HCEC 1CT (cell line): ENCODE results near the gene SYTL2.
"Not testable (repeated sequence)": the region's sequence is repeated elsewhere in the genome, so short reads cannot be mapped to it uniquely, and the experiment has no call there.

Source experiments
- DNase-seq: peaks from one replicate; pipeline ENCODE4 v3.0.0-alpha.2; 2017

The SYTL2 gene

GRCh38 chr11:85795712-85796487, 15.0 kb downstream of the SYTL2 start:
- DNase-seq, result no peak

GRCh38 chr11:85791409-85791990, 19.4 kb downstream of the SYTL2 start:
- DNase-seq, result no peak

GRCh38 chr11:85787809-85788760, 22.9 kb downstream of the SYTL2 start:
- DNase-seq, result no peak

- DNase-seq, result no peak
These were observed 23.8 kb downstream of the SYTL2 start for GRCh38 chr11:85787168-85787567.

GRCh38 chr11:85784480-85785265, 26.3 kb downstream of the SYTL2 start:
- no peak for DNase-seq

GRCh38 chr11:85783758-85784157, 27.2 kb downstream of the SYTL2 start:
- DNase-seq, result no peak

- DNase-seq, result not testable (repeated sequence)
These were observed 30.0 kb downstream of the SYTL2 start for GRCh38 chr11:85780780-85781517.

- DNase-seq, result peak; percentile 20
These were observed 30.8 kb downstream of the SYTL2 start for GRCh38 chr11:85779956-85780640.

- not testable (repeated sequence) for DNase-seq
These were observed 33.4 kb downstream of the SYTL2 start for GRCh38 chr11:85777603-85777972.

GRCh38 chr11:85776951-85777602, 33.9 kb downstream of the SYTL2 start:
- DNase-seq, result no peak

- DNase-seq, result no peak
These were observed 36.5 kb downstream of the SYTL2 start for GRCh38 chr11:85774256-85775101.

GRCh38 chr11:85772695-85773094, 38.2 kb downstream of the SYTL2 start:
- peak; percentile 68 for DNase-seq

GRCh38 chr11:85771568-85771967, 39.4 kb downstream of the SYTL2 start:
- no peak for DNase-seq

GRCh38 chr11:85769771-85770170, 41.2 kb downstream of the SYTL2 start:
- no peak for DNase-seq

- DNase-seq, result no peak
These were observed 42.3 kb downstream of the SYTL2 start for GRCh38 chr11:85768473-85769146.

- DNase-seq, result no peak
These were observed 43.5 kb downstream of the SYTL2 start for GRCh38 chr11:85767246-85767945.

- no peak for DNase-seq
These were observed 44.2 kb downstream of the SYTL2 start for GRCh38 chr11:85766721-85767161.

- DNase-seq, result no peak
These were observed 46.1 kb downstream of the SYTL2 start for GRCh38 chr11:85764796-85765195.
